Neural cell (in vitro differentiated cells): Measurements from ENCODE around the gene CD151. TPM values are rescaled to one million over a fixed set of nuclear protein-coding genes. Genes with fewer than 3 reads are reported as not detected.

Experiments used
- H2AFZ ChIP-seq: fragments of 200-600, 300-800 bp; sonication (generic), shearing (Covaris generic); 2 replicates; pipeline ENCODE4 v1.6.0; 2014; ENCODE audit warnings: low read depth, mild to moderate bottlenecking, antibody characterized with exemption, low read length, moderate library complexity
- H3F3A ChIP-seq: fragments of 200-600 bp; shearing (Covaris generic); 2 replicates; pipeline ENCODE4 v1.6.1; 2016; ENCODE audit warnings: mild to moderate bottlenecking, moderate library complexity, mixed read lengths, antibody characterized with exemption, low read length; ENCODE audit not compliant: insufficient read depth, poor library complexity, severe bottlenecking
- H3K27ac ChIP-seq: fragments of 200-600, 300-800 bp; sonication (generic), shearing (Covaris generic); 2 replicates; pipeline ENCODE4 v1.5.1; 2014; ENCODE audit warnings: mild to moderate bottlenecking, low read length, moderate library complexity
- H3K27me3 ChIP-seq: fragments of 300-800, 200-600 bp; sonication (generic), shearing (Covaris generic); 2 replicates; pipeline ENCODE4 v1.6.0; 2014; ENCODE audit warnings: mild to moderate bottlenecking, low read depth, low read length, moderate library complexity; ENCODE audit not compliant: insufficient read depth
- H3K36me3 ChIP-seq: fragments of 300-800, 200-600 bp; sonication (generic), shearing (Covaris generic); 2 replicates; pipeline ENCODE4 v1.5.1; 2014; ENCODE audit warnings: mild to moderate bottlenecking, antibody characterized with exemption, low read length, moderate library complexity; ENCODE audit not compliant: insufficient read depth
- H3K4me2 ChIP-seq: fragments of 300-800, 200-600 bp; sonication (generic), shearing (Covaris generic); 2 replicates; pipeline ENCODE4 v1.6.0; 2014; ENCODE audit warnings: mild to moderate bottlenecking, low read length
- H3K4me3 ChIP-seq: fragments of 300-800, 200-600 bp; sonication (generic), shearing (Covaris generic); 2 replicates; pipeline ENCODE4 v1.5.1; 2014; ENCODE audit warnings: mild to moderate bottlenecking, low read length, moderate library complexity
- H3K79me2 ChIP-seq: fragments of 200-600 bp; shearing (Covaris generic); replicated peaks from 2 replicates; pipeline ENCODE4 v1.6.0; 2014; ENCODE audit warnings: mild to moderate bottlenecking, low read length, moderate library complexity; ENCODE audit not compliant: insufficient read depth
- H3K9ac ChIP-seq: fragments of 300-800, 200-600 bp; sonication (generic), shearing (Covaris generic); 2 replicates; pipeline ENCODE4 v1.6.1; 2016; ENCODE audit warnings: mild to moderate bottlenecking, low read length, mixed read lengths
- H3K9me2 ChIP-seq: fragments of 200-600 bp; shearing (Covaris generic); 2 replicates; pipeline ENCODE4 v1.6.1; 2016; ENCODE audit warnings: mild to moderate bottlenecking, low read length, mixed read lengths; ENCODE audit not compliant: insufficient read depth
- H3K9me3 ChIP-seq: fragments of 200-600, 300-800 bp; sonication (generic), shearing (Covaris generic); 2 replicates; pipeline ENCODE4 v1.6.1; 2016; ENCODE audit warnings: mild to moderate bottlenecking, mixed run types, low read length, moderate library complexity, mixed read lengths
- H4K20me1 ChIP-seq: fragments of 200-600 bp; shearing (Covaris generic); 2 replicates; pipeline ENCODE4 v1.6.1; 2016; ENCODE audit warnings: mild to moderate bottlenecking, mixed run types; ENCODE audit not compliant: insufficient read depth
- CTCF ChIP-seq: fragments of 450-650 bp; IDR thresholded peaks from 2 replicates; pipeline ENCODE4 v1.5.1; 2014; ENCODE audit warnings: antibody characterized with exemption, mild to moderate bottlenecking, moderate library complexity; ENCODE audit not compliant: poor library complexity, severe bottlenecking
- EP300 ChIP-seq: fragments of 450-650 bp; conservative IDR thresholded peaks from 2 replicates; pipeline ENCODE4 v1.6.1; 2014; ENCODE audit warnings: antibody characterized with exemption, mild to moderate bottlenecking, moderate library complexity; ENCODE audit not compliant: poor library complexity, severe bottlenecking
- EZH2 ChIP-seq: fragments of 200-600, 300-800 bp; shearing (Covaris generic), sonication (generic); IDR thresholded peaks from 2 replicates; pipeline ENCODE4 v1.6.1; 2014; ENCODE audit warnings: antibody characterized with exemption, low read length, borderline replicate concordance, mild to moderate bottlenecking; ENCODE audit not compliant: insufficient read depth, poor library complexity, severe bottlenecking
- MXI1 ChIP-seq: fragments of 450-650 bp; conservative IDR thresholded peaks from 2 replicates; pipeline ENCODE4 v1.6.1; 2014; ENCODE audit warnings: antibody characterized with exemption, mild to moderate bottlenecking; ENCODE audit not compliant: poor library complexity, severe bottlenecking
- POLR2AphosphoS5 ChIP-seq: IDR thresholded peaks from 2 replicates; pipeline ENCODE4 v1.6.1; 2012
- RAD21 ChIP-seq: fragments of 450-650 bp; conservative IDR thresholded peaks from 2 replicates; pipeline ENCODE4 v1.6.1; 2014; ENCODE audit warnings: antibody characterized with exemption, mild to moderate bottlenecking, moderate library complexity
- SMC3 ChIP-seq: fragments of 450-650 bp; conservative IDR thresholded peaks from 2 replicates; pipeline ENCODE4 v1.6.1; 2014; ENCODE audit warnings: antibody characterized with exemption, mild to moderate bottlenecking, moderate library complexity; ENCODE audit not compliant: poor library complexity
- TAF1 ChIP-seq: IDR thresholded peaks from 2 replicates; pipeline ENCODE4 v1.6.1; 2012; ENCODE audit warnings: low read depth
- polyA plus RNA-seq: library from polyadenylated mRNA; depleted of rRNA; stranded (reverse); fragments of >200 nt; gene quantifications from 2 replicates; pipeline ENCODE4 v1.2.3, GENCODE V29; 2014
- TF ChIP-seq, protein P1 (sequence below): IDR thresholded peaks from 2 replicates; pipeline ENCODE4 v1.6.1; 2012; ENCODE audit warnings: borderline replicate concordance

The CD151 gene
- polyA plus RNA-seq, 1 donor from 2014 or later: 70.8 TPM

DNA sequence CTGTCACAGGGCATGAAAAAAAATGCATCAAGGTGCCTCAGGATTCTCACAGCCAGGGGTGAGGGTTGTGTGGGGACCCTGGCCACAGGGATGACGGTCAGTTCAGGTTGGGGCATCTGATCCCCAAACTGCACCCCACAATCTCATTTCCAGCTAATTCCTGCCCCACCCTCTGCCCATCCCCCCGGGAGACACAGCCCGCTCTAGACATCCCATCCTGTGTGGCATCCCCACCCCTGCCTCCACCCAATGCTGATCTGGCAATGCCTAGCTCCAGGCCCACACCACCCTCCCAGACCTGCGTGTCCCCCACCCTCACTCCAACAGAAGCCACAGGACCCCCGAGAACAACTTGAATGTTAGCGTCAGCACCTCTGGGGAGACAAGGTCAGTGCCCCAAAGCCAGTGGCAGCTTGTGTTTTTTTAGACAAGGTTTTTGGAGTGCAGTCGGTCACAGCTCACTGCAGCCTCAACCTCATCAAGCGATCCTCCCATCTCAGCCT, 35.2 kb downstream of the CD151 start:
- Histone ChIP-seq H3K9ac (no peak overlapping the region), H3K4me3 (no peak overlapping the region), H3K9me3 (no peaks in the 10 kb centered on the region), H3K27me3 (no peaks in the 10 kb centered on the region), H3F3A (no peaks in the 10 kb centered on the region), H3K4me2 (no peak overlapping the region), H3K79me2 (no peaks in the 10 kb centered on the region), H4K20me1 (no peaks in the 10 kb centered on the region), H2AFZ (no peak overlapping the region), H3K9me2 (no peaks in the 10 kb centered on the region), H3K27ac (no peak overlapping the region), H3K36me3 (no peaks in the 10 kb centered on the region)
- TF ChIP-seq RAD21 (no peak), MXI1 (no peak), POLR2AphosphoS5 (no peak), EP300 (no peak), TAF1 (no peak), SMC3 (no peak), CTCF (no peak), EZH2 (no peak)
- TF ChIP-seq, protein P1, sequence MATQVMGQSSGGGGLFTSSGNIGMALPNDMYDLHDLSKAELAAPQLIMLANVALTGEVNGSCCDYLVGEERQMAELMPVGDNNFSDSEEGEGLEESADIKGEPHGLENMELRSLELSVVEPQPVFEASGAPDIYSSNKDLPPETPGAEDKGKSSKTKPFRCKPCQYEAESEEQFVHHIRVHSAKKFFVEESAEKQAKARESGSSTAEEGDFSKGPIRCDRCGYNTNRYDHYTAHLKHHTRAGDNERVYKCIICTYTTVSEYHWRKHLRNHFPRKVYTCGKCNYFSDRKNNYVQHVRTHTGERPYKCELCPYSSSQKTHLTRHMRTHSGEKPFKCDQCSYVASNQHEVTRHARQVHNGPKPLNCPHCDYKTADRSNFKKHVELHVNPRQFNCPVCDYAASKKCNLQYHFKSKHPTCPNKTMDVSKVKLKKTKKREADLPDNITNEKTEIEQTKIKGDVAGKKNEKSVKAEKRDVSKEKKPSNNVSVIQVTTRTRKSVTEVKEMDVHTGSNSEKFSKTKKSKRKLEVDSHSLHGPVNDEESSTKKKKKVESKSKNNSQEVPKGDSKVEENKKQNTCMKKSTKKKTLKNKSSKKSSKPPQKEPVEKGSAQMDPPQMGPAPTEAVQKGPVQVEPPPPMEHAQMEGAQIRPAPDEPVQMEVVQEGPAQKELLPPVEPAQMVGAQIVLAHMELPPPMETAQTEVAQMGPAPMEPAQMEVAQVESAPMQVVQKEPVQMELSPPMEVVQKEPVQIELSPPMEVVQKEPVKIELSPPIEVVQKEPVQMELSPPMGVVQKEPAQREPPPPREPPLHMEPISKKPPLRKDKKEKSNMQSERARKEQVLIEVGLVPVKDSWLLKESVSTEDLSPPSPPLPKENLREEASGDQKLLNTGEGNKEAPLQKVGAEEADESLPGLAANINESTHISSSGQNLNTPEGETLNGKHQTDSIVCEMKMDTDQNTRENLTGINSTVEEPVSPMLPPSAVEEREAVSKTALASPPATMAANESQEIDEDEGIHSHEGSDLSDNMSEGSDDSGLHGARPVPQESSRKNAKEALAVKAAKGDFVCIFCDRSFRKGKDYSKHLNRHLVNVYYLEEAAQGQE: no peak

GRCh38 chr11:868394-868793, 35.6 kb downstream of the CD151 start:
- Histone ChIP-seq H3F3A (no peaks in the 10 kb centered on the region), H3K9ac (no peak overlapping the region), H3K9me3 (no peaks in the 10 kb centered on the region), H2AFZ (no peak overlapping the region), H3K36me3 (no peaks in the 10 kb centered on the region), H3K4me3 (no peak overlapping the region), H3K27me3 (no peaks in the 10 kb centered on the region), H4K20me1 (no peaks in the 10 kb centered on the region), H3K9me2 (no peaks in the 10 kb centered on the region), H3K27ac (no peak overlapping the region), H3K4me2 (no peak overlapping the region), H3K79me2 (no peaks in the 10 kb centered on the region)
- no peak for TF ChIP-seq TAF1
- TF ChIP-seq RAD21: no peak
- no peak for TF ChIP-seq SMC3
- no peak for TF ChIP-seq MXI1
- no peak for TF ChIP-seq CTCF
- TF ChIP-seq EZH2: no peak
- TF ChIP-seq, protein P1: no peak
- TF ChIP-seq EP300: no peak
- TF ChIP-seq POLR2AphosphoS5: no peak
